HG02981 (cell line): Measurements from ENCODE around the gene GRIPAP1.

Source experiments
- ATAC-seq: cut with Tn5 transposase; IDR thresholded peaks from one replicate; pipeline ENCODE4 v1.9.1; 2021; ENCODE audit warnings: mild to moderate bottlenecking, moderate library complexity; ENCODE audit not compliant: unreplicated experiment

Gene GRIPAP1, protein sequence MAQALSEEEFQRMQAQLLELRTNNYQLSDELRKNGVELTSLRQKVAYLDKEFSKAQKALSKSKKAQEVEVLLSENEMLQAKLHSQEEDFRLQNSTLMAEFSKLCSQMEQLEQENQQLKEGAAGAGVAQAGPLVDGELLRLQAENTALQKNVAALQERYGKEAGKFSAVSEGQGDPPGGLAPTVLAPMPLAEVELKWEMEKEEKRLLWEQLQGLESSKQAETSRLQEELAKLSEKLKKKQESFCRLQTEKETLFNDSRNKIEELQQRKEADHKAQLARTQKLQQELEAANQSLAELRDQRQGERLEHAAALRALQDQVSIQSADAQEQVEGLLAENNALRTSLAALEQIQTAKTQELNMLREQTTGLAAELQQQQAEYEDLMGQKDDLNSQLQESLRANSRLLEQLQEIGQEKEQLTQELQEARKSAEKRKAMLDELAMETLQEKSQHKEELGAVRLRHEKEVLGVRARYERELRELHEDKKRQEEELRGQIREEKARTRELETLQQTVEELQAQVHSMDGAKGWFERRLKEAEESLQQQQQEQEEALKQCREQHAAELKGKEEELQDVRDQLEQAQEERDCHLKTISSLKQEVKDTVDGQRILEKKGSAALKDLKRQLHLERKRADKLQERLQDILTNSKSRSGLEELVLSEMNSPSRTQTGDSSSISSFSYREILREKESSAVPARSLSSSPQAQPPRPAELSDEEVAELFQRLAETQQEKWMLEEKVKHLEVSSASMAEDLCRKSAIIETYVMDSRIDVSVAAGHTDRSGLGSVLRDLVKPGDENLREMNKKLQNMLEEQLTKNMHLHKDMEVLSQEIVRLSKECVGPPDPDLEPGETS

DNA sequence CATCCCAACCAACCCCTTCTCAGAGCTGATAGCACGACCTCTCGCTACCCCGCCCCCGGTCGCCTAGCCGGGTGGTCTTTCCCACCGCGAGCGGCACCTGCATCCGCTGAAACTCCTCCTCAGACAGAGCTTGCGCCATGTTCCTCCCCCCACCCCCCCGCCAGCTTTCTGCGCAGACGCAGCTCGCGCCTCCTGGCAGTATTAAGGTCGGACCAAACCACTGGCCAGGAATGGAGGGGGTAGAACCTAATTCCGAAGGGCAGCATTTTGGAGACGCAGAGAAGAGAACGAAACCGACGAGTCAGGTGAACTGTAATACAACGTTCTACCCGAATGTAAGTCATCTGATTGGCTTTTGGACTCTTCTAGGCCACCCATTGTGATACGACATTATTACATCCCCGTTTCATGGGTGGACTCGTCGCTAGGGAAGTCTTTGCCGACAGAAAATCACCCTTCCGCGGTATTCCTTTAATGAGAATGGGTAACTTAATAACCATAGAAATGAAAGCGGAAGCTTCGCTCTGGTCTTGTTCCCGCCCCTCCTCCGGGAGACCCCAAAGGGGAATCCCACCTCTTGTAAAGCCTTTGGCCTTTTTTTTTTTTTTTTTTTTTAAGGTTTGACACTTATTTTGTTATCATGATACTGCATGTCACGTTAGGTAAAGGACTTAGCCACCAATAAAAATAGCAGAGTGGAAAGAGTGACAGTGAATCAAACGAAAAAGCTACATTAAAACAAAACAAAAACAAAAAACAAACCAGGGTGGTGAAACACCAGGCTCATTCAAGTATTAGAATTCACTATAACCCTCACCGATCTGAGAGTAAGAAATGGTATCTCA is at the start of gene GRIPAP1:
Gene GRIPAP1 (minus strand): TSS at position 174 of the 845 bp plus-strand sequence. CDS start 35 bp downstream, at position 139.
- ATAC-seq: peak; percentile 72

DNA sequence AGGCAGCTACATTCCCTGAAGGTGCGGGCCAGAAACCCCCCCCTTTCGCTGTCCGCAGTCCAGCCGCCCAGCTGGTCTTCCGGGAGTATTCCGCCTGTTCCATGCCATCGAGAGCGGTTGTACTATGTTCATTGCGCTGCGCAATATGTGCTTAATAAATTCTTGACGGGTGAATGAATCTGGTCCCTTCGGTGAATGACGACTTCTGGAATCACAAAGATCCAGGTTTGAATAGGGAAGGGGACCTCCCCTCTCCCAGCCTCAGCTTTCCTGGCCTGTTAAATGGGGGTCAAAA is 41.9 kb upstream of the GRIPAP1 start:
- ATAC-seq: no peak

DNA sequence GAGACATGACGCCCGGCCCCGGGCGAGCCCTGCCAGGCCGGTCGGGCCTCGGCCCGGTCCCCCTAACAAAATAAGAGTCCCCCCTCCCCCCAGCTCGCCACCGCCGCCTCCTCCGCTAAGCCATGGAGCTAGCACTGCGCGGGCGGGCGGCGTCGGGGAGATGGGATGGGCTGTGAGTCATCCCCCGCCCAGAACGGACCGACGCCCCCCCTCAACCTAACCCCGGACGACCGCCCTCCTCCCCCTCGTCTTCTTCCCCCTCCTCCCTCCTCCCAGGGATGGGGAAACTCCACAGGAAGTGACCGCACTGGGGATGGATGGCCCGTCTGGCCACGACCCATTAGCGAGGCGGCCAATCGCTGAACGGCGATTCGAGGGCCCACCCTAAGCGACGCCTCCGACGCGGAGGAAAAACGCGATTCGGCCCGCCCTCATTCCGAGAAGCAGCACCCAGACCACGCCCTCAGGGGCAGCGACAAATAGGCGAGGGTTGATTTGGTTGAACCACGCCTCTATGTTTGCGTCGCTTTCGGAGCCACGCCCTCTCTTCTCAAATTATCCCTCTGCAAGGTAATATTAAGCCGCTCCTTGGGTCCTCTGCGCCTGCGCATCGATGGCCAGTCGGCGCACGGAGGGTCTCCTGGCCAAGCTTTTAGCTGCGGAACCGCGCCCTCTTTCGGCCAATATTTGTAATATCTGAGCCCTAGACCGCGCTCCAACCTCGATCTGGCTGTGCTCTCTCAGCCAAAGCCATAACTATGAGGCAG is 41.3 kb upstream of the GRIPAP1 start, which contains the start of gene TFE3:
Gene TFE3 (minus strand): TSS at position 138 of the 767 bp plus-strand sequence. CDS start 131 bp downstream, at position 7.
- peak; percentile 84 for ATAC-seq

DNA sequence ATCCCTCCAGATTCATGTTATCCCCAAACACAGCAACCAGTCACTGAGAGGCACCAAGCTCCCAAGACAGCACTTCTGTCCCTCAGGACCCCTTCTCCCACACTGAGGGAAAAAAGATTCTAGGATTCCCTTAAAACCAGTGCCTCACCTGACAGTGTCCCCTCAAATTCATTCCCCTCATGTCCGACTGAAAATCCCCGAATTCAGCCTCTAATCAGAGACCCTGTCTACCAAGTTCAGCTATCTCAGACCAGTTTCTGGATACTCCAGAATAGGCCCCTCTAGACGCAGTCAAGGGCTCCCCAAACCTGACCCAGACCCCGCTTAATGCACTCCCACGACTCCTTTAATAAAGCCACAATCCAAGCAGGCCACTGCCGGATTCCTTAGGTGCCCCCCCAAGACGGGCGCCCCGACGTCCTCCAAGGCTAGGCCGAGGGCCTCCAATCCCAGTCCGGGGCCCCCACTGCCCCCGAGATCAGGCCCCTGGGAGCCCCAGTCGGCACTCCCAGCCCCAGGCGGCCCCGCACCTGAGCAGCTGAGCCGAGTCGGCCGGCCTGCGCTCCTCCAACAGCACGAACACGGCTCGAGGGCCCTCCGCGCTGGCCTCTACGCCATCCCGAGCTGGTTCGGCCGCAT is 40.6 kb upstream of the GRIPAP1 start:
- ATAC-seq: no peak

DNA sequence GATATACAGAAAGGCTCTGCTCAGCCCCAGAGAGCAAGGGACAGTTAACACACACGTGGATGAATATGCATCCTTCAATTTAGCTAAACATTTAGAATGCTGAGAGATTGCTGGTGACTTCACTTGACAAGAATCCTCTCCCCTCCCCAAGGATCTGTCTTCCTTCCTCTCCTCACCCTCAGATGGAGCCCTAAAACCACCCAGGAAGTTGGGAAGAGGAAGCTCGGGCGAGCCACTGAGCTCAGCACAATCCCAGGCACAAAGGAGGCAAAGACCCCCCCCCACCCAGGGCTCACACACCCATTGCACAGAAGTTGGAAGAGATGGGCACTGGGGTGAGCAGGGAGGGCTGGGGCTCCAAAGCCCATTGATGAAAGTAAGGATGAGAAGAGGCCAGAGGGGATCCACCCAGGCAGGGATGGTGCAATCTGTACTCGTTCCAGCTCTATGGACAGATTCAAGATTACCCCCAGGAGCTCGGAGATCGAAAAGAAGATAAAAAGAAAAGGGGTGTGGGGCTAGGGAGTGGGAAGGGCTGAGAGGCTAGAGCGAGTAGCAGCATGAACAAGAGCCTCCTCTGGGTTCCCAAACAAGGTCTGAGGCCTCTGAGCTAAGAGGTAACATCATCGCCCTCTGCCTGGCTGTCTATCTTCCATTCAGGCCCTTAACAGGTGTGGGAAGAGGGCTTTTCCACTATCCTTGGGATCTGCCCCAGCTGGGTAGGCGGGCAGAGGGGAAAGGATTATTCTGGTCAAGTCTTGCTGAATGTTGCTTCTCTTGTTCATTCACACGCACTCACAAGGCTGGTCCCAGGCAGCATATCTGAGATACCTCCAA is 39.9 kb upstream of the GRIPAP1 start:
- ATAC-seq: no peak

DNA sequence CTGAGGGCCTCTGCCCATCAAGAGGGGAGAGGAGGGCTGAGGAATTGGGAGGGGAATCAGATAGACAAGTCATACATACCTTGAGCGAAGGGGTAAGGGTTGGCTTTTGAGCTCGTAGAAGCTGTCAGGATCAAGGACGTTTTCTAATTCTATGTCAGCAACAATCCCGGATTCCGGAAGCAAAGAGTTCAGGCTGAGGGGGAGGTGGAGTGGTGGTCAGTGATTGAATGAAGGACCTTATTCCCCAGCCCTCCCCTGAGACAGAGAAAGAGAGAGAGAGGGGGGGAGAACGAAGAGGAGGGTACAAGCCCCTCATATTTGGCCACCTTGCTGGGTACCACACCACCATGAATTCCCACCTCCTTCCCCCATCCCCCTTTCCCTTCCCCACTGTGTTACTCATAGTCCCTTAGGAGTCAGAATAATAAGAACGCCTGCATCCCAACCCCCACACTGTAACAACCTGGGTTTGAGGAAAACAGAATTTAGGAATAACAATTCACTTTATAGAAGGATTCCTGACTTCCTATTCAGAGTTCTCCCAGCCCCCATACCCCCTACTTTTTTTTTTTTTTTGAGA is 38.4 kb upstream of the GRIPAP1 start:
- no peak for ATAC-seq

DNA sequence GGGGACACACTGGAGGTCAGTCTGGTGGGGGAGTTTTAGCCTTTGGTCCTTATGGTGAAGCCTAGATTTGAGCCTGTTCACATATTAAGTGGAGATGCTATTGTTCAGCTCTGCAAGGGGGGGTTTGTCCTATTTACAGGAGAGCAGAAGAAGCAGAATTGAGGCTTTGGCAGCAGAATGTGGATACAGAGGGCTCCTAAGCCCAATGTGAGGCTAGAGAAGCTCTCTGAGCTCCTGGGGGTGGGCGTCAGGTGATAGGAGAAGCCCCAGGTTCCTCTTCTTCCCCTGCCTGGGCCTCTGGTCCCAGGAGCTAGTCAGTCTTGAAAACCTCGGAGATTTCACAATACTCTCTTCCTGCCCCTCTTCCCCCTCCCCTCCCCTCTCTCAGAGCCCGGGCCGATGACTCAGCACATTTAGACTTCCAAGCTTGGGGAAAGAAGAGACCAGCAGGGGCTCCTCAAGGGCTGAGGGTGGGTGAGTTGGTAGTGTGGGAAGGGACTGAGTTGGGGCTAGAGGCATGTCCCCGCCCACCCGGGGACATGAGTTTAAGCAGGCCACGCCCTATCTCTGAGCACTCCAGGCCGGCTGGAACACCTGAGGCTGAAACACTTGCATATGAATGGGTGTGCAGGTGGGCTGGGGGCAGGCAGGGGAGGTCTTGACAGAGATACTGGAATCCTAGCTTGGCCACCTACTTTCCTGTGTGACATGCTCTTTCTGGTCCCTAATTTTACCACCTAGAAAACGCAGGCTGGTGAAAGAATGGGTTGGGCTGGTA is 37.7 kb upstream of the GRIPAP1 start:
- no peak for ATAC-seq

DNA sequence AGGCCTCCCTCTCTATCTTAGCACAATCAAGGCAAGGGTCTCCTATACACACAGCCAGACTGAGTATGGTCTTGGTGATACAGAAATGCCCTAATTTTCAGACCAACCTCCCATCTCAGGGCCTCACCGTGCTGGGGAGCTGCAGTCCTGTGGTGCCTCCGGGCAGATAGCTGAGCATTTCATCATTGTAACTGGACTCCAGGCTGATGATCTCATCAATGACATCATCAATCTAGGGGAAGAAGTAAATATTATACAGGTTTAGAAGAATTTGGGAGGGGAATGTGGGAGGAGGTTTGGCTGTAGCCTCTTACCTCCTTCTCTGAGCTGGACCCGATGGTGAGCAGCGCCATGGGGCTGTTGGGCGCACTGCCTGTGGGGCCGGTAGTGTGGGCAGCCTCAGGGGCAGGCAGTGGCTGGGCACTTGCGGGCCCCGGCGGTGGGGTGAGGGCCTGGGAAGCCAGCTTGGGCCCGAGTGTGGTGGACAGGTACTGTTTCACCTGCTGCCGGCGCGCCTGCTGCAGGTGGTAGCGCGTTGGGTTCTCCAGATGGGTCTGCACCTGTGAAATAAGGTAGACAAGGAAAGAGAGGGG is 35.9 kb upstream of the GRIPAP1 start:
- no peak for ATAC-seq

DNA sequence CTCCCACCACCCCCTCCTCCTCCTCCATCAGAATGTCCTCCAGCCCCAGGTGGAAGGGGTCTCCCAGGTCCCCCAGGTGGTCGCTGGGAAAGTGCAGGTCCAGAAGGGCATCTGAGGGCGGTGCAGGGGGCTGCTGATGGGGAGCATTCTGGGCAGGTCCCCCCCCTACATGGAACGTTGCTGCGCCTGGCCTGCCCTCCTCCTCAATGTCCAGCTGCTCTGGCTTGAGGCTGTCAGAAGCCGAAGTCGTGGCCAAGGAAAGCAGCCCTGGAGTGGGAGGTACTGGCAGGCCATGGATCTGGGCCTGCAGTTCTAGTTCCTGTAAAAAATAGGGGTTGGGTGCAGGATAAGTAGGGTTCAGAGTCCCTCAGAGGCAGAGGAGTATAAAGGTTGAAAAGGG is 28.2 kb upstream of the GRIPAP1 start:
- no peak for ATAC-seq

DNA sequence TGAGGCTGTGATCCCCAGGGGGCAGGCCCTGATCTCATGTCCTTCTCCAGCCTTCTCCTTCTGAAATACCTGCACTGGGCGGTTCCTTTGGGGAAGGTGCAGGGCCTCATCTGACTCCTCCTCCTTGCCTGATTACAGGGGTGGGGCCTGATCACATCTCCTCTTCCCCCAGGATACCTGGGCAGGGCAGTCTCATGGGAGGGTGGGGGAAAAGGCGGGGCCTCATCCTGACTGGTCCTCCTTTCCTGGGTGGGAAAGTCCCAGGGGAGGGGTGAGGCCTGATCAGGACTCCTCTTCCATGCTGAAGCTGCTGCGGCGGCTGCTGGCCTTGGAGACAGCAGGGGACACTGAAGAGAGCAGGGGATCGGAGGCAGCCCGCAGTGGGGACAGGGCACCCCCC is 27.8 kb upstream of the GRIPAP1 start:
- no peak for ATAC-seq

DNA sequence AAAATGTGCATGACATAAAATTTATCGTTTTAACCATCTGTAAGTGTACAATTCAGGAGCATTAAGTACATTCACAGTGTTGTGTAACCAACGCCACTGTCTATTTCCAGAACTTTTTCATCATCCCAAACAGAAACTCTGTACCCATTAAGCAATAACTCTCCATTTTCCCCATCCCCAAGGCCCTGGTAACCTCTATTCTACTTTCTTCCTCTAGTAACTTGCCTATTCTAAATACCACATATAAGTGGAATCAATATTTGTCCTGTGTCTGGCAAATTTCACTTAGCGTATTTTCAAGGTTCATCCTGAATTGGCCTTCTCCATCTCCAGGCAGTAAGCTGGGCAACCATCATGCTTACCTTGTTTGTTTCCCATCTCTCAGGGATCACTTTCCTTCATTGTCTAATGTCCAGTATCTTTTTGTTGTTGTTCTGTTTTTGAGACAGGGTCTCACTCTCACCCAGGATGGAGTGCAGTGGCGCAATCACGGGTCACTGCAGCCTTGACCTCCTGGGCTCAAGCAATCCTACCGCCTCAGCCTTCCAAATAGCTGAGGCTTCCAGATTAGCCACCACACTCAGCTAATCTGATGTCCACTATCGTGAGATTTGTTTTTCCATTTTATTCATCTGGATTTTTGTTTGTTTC is 17.7 kb upstream of the GRIPAP1 start:
- ATAC-seq: no peak

DNA sequence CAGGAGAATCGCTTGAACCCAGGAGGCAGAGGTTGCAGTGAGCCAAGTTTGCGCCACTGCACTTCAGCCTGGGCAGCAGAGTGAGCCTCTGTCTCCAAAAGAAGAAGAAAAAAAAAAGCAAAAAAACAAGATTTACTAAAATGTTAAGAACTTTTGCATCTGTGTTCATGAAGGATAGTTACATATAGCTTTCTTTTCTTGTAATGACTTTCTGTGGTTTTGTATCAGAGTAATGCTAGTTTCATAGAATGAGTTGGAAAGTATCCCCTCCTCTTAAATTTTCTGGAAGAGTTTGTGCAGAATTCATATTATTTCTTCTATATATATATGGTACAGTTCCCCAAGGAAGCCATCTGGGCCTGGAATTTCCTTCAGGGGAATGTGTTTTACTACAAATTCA is 17.0 kb upstream of the GRIPAP1 start:
- ATAC-seq: no peak

DNA sequence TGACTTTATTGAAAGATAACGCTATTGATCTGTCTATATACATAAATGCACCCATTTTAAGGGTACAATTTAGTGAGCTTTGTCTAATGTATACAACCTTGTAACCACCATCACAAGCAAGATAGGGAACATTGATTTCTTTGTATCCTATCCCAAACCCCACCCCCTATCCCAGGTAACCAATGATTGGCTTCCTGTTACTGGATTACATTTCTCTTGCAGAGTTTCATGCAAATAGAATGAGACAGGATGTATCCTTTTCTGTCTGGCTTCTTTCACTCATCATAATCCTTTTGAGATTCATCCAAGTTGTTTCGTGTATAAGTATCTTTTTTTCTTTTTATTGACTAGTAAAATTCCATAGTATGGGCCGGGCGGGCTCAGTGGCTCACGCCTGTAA is 1.6 kb upstream of the GRIPAP1 start:
- no peak for ATAC-seq

DNA sequence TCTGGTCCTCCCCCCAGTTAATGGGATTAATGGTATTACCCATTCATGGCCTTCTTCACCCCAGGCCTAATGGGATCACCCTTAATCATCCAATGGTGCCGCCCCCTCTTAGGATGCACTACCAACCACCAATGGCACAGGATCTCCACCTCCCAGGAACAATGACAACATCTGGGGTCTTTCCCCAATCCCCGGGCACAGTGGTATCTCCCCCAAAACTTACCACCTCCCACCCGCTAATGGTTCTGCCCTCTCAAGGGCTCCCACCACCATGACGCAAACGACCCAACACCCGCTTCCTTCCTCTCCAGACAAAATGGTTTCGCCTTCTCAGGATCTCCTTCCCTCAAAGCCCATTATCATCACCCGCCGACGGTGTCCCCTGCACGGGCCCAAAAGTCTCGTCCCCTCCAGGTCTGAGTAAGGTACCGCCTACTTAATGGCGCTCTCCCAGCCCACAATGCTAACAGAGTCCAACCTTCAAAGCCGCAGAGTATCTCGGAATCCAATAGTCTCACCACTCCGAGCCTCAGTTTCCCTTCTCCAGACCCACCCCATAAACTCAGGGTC is 458 bp downstream of the GRIPAP1 start:
- ATAC-seq: peak; percentile 33

DNA sequence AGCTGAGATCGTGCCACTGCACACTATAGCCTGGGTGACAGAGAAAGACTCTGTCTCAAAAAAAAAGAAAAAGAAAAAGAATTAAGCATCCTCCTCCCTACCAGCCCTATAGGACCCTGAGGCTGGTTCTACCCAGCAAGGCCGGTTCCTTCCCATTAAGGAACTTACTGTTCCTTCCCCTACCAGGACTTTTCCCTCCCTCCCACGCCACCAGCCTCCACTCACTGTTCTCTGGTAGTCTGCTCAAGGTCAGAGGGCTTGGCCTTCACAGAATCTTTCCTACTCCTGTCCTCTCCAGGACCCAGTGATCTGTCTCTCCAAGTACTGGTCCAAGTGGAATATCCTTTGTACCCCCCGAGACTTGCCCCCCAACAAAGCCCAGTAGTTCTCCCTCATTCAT is 1.4 kb downstream of the GRIPAP1 start:
- no peak for ATAC-seq

DNA sequence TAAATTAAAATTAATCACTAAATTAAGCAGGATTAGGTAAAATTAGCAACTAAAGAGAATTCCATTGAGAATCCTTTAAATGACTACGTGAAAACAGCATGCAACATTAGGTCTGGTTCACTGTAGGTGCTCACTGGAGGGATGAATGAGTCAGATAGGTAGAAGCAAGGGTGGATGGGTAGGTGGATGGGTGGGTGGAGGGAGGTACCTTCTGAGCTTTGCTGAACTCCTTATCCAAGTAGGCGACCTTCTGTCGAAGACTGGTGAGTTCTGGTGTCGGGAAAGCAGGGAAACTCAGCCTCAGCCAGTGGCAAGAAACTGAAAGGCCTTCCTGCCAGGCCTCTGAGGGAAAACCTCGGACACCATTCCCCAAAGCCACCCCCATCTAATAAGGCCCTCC is 3.0 kb downstream of the GRIPAP1 start:
- no peak for ATAC-seq

DNA sequence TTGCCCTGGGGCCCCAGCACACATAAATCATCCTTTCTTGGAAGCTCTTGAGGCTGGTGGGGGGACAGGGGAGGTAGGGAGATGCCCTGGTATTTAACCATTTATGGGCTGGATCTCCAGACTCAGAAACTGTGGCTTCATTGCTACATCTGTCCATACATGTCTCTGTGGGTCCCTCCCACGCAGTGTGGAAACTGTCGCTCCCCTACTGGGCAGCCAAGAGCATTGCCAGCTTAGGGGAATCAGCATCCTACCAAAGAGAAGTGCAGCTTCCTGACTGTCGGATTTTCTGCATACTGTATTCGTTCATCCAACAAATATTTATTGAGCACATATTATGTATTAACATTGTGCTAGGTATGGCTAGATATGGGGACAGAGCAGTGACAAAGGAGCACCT is 3.7 kb downstream of the GRIPAP1 start:
- ATAC-seq: no peak
